GM21786 (cell line): ENCODE results near the gene SEC14L1.
"Not testable (repeated sequence)": the region's sequence is repeated elsewhere in the genome, so short reads cannot be mapped to it uniquely, and the experiment has no call there.

ENCODE experiments used
- ATAC-seq: cut with Tn5 transposase; IDR thresholded peaks from one replicate; pipeline ENCODE4 v1.9.1; 2021; ENCODE audit not compliant: unreplicated experiment

SEC14L1 gene

DNA sequence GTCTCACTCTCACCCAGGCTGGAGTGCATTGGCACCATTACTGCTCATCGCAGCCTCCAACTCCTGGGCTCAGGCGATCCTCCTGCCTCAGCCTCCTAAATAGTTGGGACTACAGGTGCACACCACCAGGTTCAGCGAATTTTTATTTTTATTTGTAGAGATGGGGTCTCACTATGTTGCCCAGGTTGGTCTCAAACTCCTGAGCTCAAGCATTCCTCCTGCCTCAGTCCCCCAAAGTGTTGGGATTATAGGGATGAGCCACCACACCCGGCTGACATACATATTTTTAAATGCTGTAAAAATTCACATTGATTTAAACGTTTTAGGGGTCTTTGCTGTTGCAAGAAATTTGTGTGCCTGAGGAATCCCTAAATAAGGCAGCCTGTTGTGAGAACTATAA, 24.8 kb upstream of the SEC14L1 start:
- no peak for ATAC-seq

GRCh38 chr17:77116371-77116860, 24.4 kb upstream of the SEC14L1 start:
- ATAC-seq = no peak

- ATAC-seq = no peak
These were observed 23.4 kb upstream of the SEC14L1 start for GRCh38 chr17:77117415-77117814.

- no peak for ATAC-seq
These were observed 22.4 kb upstream of the SEC14L1 start for GRCh38 chr17:77118251-77118928.

GRCh38 chr17:77119668-77120301, 21.0 kb upstream of the SEC14L1 start:
- ATAC-seq = no peak

DNA sequence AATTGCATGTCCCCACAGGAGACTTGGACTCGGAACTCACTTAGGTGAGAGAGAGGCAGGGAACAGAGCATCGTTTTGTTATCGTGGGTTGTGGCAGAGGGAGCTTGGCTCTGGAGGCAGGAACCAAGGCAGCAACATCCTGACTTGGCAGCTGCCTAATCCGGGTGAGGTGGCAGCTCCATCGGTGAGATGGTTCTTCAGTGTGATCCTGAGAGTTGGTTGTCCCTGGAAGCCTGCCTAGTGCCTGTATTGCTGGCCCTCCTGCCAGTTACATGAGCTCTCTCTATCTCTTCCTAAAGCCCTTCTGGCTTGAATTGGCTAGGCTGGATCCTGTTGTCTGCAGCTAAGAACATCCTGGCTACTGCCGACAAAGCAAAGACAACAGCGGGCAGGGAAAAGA, 19.9 kb upstream of the SEC14L1 start:
- no peak for ATAC-seq

DNA sequence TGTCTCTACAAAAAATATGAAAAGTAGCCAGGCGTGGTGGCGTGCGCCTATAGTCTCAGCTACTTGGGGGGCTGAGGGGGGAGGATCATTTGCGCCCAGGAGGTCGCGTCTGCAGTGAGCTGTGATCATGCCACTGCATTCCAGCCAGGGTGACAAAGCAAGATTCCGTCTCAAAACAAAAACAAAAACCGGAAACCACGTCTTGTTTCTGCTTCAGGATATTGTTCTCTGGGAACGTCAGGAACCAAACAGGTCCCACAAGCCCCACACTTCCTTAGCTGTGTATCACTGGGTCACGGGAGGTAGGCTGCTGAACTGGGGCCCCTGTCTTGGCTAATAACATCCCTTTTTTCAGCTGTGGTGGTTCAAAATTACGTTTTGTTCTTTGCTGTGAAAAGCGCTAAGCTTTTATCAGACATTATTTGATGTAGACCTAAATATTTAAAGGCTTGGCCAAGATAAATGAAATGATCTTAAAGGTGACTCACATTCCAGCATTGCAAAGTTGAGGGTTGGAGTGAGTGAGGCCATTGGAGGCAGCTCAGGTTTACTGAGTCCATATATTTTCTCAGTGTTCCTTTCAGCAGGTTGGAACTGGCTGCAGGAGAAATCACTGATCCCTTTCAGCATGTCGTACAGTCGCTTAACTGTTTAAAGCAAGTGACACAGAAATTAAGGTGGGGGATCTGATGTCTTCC, 16.4 kb upstream of the SEC14L1 start:
- ATAC-seq = no peak

GRCh38 chr17:77125432-77125901, 15.3 kb upstream of the SEC14L1 start:
- no peak for ATAC-seq

DNA sequence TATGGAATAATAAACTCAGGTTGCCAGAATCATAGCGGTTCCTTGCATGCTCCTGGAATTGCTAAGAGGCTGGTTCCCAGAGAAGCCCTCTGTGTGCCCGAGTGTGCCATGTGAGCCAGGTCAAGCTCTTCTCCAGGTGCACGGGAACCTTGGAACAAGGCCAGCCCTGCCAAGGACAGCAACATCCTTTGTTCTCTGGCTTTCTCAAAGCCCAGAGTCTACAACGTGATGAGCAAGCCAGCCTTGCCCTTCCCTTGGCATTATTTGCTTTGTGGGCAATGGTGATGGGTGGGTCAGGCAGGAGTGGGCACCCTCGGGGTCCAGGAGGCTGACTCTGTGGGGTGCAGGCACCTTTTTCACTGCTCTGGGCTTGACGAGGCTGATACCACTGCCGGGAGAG, 14.2 kb upstream of the SEC14L1 start:
- no peak for ATAC-seq

DNA sequence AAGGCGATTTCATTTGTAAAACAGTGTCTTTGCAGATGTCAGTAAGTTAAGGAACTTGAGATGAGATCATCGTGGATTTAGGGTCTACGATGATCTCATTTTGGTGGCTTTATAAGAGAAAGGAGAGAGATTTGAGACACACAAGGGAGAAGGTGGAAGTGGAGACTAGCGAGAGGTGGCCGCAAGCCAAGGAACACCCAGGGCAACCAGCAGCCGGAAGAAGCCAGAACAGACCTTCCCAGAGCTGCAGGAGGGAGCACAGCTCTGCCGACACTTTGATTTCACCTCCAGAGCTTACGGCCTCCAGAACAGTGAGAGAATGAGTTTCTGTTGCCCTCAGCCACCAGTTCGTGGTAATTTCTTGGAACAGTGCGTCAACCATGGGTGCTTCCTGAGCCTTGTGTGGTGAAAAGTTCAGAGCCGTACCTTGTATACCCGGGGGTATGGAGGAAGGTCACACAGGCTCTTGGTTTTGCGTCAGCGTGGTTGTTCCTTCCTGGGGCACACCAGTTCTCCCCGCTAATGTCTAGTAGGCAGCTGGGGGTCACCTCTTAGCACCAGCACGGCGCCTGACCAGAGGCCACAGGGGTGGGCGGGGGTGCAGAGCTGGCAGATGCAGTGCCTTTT, 12.9 kb upstream of the SEC14L1 start:
- no peak for ATAC-seq

DNA sequence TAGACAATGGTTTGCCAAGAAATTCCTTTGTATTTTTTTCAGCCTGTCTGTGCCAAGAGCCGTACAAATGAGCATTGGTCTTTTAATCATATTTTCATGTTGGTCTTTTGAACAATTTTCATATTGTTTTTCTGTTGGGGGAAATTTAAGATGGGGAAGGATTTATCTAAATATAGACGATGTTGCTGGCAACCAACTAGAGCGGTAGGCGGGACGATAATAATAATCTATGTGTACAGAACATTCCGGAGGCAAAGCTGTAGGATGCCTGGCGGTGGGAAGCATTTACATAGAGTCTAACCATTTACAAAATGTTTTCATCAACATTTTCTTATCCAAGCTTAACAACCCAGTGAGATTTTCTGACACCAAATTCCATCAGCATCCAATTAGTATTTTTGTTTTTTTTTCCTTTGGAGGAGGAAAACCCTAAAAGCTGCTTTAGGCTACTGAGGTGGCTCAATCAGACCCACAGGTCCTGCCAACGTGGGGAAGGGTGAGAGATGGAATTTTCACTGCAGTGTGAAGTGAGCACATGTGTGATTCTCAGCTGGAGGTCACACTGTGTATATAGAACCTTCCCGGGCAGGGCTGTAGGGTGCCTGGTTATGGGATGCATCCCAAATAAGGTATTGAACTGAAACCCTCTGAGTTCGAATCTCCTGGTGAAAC, 11.7 kb upstream of the SEC14L1 start:
- ATAC-seq = no peak

GRCh38 chr17:77129568-77130301, 11.0 kb upstream of the SEC14L1 start:
- ATAC-seq = no peak

DNA sequence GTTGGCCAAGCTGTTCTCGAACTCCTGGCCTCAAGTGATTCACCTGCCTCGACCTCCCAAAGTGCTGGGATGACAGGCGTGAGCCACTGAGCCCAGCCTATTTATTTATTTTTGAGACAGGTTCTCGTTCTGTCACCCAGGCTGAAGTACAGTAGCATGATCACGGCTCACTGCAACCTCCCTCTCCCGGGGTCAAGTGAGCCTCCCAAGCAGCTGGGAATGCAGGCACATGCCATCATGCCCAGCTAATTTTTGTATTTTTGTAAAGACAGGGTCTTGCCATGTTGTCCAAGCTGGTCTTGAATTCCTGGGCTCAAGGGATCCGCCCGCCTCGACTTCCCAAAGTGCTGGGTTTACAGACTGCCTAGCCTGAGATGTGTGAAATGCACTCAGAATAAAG, 10.2 kb upstream of the SEC14L1 start:
- no peak for ATAC-seq

- no peak for ATAC-seq
These were observed 8.9 kb upstream of the SEC14L1 start for GRCh38 chr17:77131904-77132303.

DNA sequence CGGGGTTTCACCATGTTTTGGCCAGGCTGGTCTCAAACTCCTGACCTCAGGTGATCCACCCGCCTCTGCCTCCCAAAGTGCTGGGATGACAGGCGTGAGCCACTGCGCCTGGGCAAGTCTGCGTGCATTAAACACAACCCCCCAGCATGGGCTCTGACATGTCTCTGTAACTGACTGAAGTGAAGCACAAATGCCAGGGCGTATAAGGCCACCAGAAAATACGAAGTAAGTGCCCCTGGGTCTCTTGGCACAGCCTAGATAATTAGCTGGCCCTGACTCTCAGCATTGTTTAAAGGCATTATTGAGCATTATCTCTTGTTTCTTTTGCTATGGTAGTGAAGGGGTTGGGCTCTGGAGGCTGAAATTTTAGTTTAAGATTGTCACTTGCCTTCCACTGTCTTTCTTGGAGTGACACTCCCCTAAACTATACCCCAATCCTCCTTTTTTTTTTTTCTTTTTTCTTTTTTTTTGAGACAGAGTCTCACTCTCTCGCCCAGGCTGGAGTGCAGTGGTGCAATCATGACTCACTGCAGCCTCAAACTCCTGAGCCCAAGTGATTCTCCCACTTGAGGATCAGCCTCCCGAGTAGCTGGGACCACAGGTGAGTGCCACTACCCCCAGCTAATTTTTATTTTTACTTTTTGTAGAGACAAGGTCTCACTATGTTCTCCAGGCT, 8.2 kb upstream of the SEC14L1 start:
- ATAC-seq = no peak

- no peak for ATAC-seq
These were observed 7.6 kb upstream of the SEC14L1 start for GRCh38 chr17:77133087-77133638.

- ATAC-seq = no peak
These were observed 4.4 kb upstream of the SEC14L1 start for GRCh38 chr17:77136420-77136767.

DNA sequence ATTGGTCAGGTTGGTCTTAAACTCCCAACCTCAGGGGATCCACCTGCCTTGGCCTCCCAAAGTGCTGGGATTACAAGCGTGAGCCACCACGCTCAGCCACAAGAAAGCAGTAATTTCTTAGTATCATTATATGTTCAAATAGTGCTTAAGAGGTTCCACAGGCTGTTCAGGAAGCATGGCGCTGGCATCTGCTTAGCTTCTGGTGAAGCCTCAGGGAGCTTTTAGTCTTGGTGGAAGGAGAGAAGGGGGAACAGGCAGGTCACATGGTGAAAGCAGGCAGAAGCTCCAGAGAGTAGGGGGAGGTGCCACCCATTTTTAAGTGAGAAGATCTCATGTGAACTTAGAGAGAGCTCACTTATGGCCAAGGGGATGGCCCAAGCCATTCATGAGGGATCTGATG, 3.7 kb upstream of the SEC14L1 start:
- ATAC-seq = no peak

- not testable (repeated sequence) for ATAC-seq
These were observed 2.9 kb upstream of the SEC14L1 start for GRCh38 chr17:77137886-77138285.
